T-helper 2 cell (primary cell): ENCODE results near the gene DR1.
A peak's percentile ranks its signal among the peaks of the same experiment; 100 is the strongest.
"Not testable (repeated sequence)": the region's sequence is repeated elsewhere in the genome, so short reads cannot be mapped to it uniquely, and the experiment has no call there.

Experiments
- DNase-seq, 5 experiments: peaks; one replicate each; pipeline versions ENCODE4 v3.0.0 to v3.0.0-alpha.2; 2012 to 2022

The DR1 gene

GRCh38 chr1:93344484-93344883 lies 1.2 kb upstream of the DR1 start:
- DNase-seq, result no peak

- DNase-seq, result peak in 1 of 5 experiments; percentile 18
These were observed 648 bp upstream of the DR1 start for GRCh38 chr1:93344886-93345632.

- DNase-seq, result peak in 3 of 5 experiments; percentile 24 to 60 (median 52)
These were observed 800 bp downstream of the DR1 start for GRCh38 chr1:93346421-93346993.

- DNase-seq, result no peak
These were observed 1.7 kb downstream of the DR1 start for GRCh38 chr1:93347334-93347899.

GRCh38 chr1:93348104-93348728 lies 2.5 kb downstream of the DR1 start:
- DNase-seq, result no peak

GRCh38 chr1:93349231-93350135 lies 3.8 kb downstream of the DR1 start:
- no peak for DNase-seq

GRCh38 chr1:93350322-93350721 lies 4.6 kb downstream of the DR1 start:
- DNase-seq, result no peak

- no peak for DNase-seq
These were observed 5.2 kb downstream of the DR1 start for GRCh38 chr1:93350875-93351274.

GRCh38 chr1:93351346-93351745 lies 5.6 kb downstream of the DR1 start:
- DNase-seq, result not testable (repeated sequence)

GRCh38 chr1:93352376-93352775 lies 6.7 kb downstream of the DR1 start:
- DNase-seq, result no peak

- DNase-seq, result peak in 1 of 5 experiments; percentile 45
These were observed 7.6 kb downstream of the DR1 start for GRCh38 chr1:93353286-93353685.

- DNase-seq, result no peak
These were observed 9.0 kb downstream of the DR1 start for GRCh38 chr1:93354749-93355148.

- no peak for DNase-seq
These were observed 11.5 kb downstream of the DR1 start for GRCh38 chr1:93357242-93357641.

- no peak for DNase-seq
These were observed 12.6 kb downstream of the DR1 start for GRCh38 chr1:93358293-93358692.

GRCh38 chr1:93360111-93360510 lies 14.4 kb downstream of the DR1 start:
- DNase-seq, result no peak

GRCh38 chr1:93362237-93362636 lies 16.5 kb downstream of the DR1 start:
- DNase-seq, result no peak

GRCh38 chr1:93365813-93366212 lies 20.1 kb downstream of the DR1 start:
- DNase-seq, result no peak

GRCh38 chr1:93369734-93370133 lies 24.0 kb downstream of the DR1 start:
- no peak for DNase-seq

- no peak for DNase-seq
These were observed 28.8 kb downstream of the DR1 start for GRCh38 chr1:93374334-93375106.

GRCh38 chr1:93384656-93385055 lies 38.9 kb downstream of the DR1 start:
- no peak for DNase-seq

GRCh38 chr1:93386268-93386667 lies 40.6 kb downstream of the DR1 start:
- DNase-seq, result not testable (repeated sequence)

GRCh38 chr1:93394514-93394913 lies 48.8 kb downstream of the DR1 start:
- DNase-seq, result no peak
